Astrocyte (in vitro differentiated cells and primary cell): ENCODE results near the gene ADGRG4. TPM values are rescaled to one million over a fixed set of nuclear protein-coding genes. Genes with fewer than 3 reads are reported as not detected.
A peak's percentile ranks its signal among the peaks of the same experiment; 100 is the strongest.
"Not testable (repeated sequence)": the region's sequence is repeated elsewhere in the genome, so short reads cannot be mapped to it uniquely, and the experiment has no call there.

ENCODE experiments used
- DNase-seq: peaks from one replicate; pipeline ENCODE4 v3.0.0-alpha.2; 2010; ENCODE audit warnings: low read depth
- FAIRE-seq: peaks from 2 replicates; lab custom pipeline; 2011; peaks lifted over from hg19 to GRCh38; lab: Jason Lieb, UNC
- H2AFZ ChIP-seq: 2 replicates; pipeline ENCODE4 v1.6.0; 2012; ENCODE audit warnings: low read depth, low read length, inconsistent platforms
- H3K27ac ChIP-seq: 2 replicates; pipeline ENCODE4 v1.5.1; 2011; ENCODE audit warnings: low read depth, low read length, inconsistent platforms
- H3K27me3 ChIP-seq: 2 replicates; pipeline ENCODE4 v1.6.0; 2011; ENCODE audit warnings: low read length, inconsistent platforms; ENCODE audit not compliant: insufficient read depth
- H3K36me3 ChIP-seq: 2 replicates; pipeline ENCODE4 v1.5.1; 2011; ENCODE audit warnings: low read length, inconsistent platforms; ENCODE audit not compliant: insufficient read depth
- H3K4me1 ChIP-seq: 2 replicates; pipeline ENCODE4 v1.5.1; 2011; ENCODE audit warnings: low read length, inconsistent platforms; ENCODE audit not compliant: insufficient read depth
- H3K4me2 ChIP-seq: 2 replicates; pipeline ENCODE4 v1.6.0; 2012; ENCODE audit warnings: low read length, inconsistent platforms
- H3K4me3 ChIP-seq: 2 replicates; pipeline ENCODE4 v1.5.1; 2011; ENCODE audit warnings: low read depth, mild to moderate bottlenecking, low read length, inconsistent platforms; ENCODE audit not compliant: insufficient read depth
- H3K79me2 ChIP-seq: 2 replicates; pipeline ENCODE4 v1.6.0; 2012; ENCODE audit warnings: mild to moderate bottlenecking, low read length, inconsistent platforms; ENCODE audit not compliant: insufficient read depth
- H3K9ac ChIP-seq: 2 replicates; pipeline ENCODE4 v1.6.0; 2012; ENCODE audit warnings: mild to moderate bottlenecking, low read length, inconsistent platforms
- H3K9me3 ChIP-seq: 2 replicates; pipeline ENCODE4 v1.5.1; 2012; ENCODE audit warnings: low read depth, mild to moderate bottlenecking, low read length, inconsistent platforms; ENCODE audit not compliant: insufficient read depth
- H4K20me1 ChIP-seq: 2 replicates; pipeline ENCODE4 v1.6.0; 2012; ENCODE audit warnings: low read length, inconsistent platforms; ENCODE audit not compliant: insufficient read depth
- H3K27ac Mint-ChIP-seq: one replicate; pipeline ENCODE4 v1.8.0; 2021; ENCODE audit warnings: mild to moderate bottlenecking, mixed read lengths; ENCODE audit not compliant: unreplicated experiment
- H3K27me3 Mint-ChIP-seq: one replicate; pipeline ENCODE4 v1.8.0; 2021; ENCODE audit warnings: low read depth, mixed read lengths; ENCODE audit not compliant: unreplicated experiment
- H3K36me3 Mint-ChIP-seq: one replicate; pipeline ENCODE4 v1.8.0; 2021; ENCODE audit warnings: low read depth, mixed read lengths; ENCODE audit not compliant: unreplicated experiment
- H3K4me1 Mint-ChIP-seq: one replicate; pipeline ENCODE4 v1.8.0; 2021; ENCODE audit warnings: low read depth, mixed read lengths; ENCODE audit not compliant: unreplicated experiment
- H3K4me3 Mint-ChIP-seq: one replicate; pipeline ENCODE4 v1.8.0; 2021; ENCODE audit warnings: mild to moderate bottlenecking, moderate library complexity, mixed read lengths; ENCODE audit not compliant: unreplicated experiment
- H3K9me3 Mint-ChIP-seq: one replicate; pipeline ENCODE4 v1.8.0; 2021; ENCODE audit warnings: mild to moderate bottlenecking, mixed read lengths; ENCODE audit not compliant: unreplicated experiment
- EZH2 ChIP-seq: IDR thresholded peaks from 2 replicates; pipeline ENCODE4 v1.6.1; 2012; ENCODE audit warnings: mild to moderate bottlenecking, low read length, inconsistent platforms; ENCODE audit not compliant: insufficient read depth
- total RNA-seq: library from RNA; stranded (reverse); gene quantifications from 2 replicates; pipeline ENCODE4 v1.2.1, GENCODE V29; 2021
- TF ChIP-seq, protein P1 (sequence below): IDR thresholded peaks from 2 replicates; pipeline ENCODE4 v1.5.1; 2011; ENCODE audit warnings: low read depth, mild to moderate bottlenecking, inconsistent platforms, low read length, moderate library complexity; ENCODE audit not compliant: insufficient read depth

ADGRG4 gene
- total RNA-seq, 1 donor from 2014 or later = 0.14 TPM

- FAIRE-seq (no peak), DNase-seq (no peak)
- H3K9me3 Mint-ChIP-seq = no peaks in the 10 kb centered on the region
- peaks cover 3% of the 10 kb centered on the region for H3K4me1 Mint-ChIP-seq
- Histone ChIP-seq H2AFZ (no peak overlapping the region), H3K27ac (no peak overlapping the region), H3K4me1 (no peaks in the 10 kb centered on the region), H3K4me2 (no peak overlapping the region), H3K9ac (no peak overlapping the region), H4K20me1 (no peaks in the 10 kb centered on the region), H3K4me3 (no peak overlapping the region), H3K9me3 (no peaks in the 10 kb centered on the region), H3K36me3 (no peaks in the 10 kb centered on the region), H3K27me3 (no peaks in the 10 kb centered on the region), H3K79me2 (no peaks in the 10 kb centered on the region)
- H3K4me3 Mint-ChIP-seq = no peak overlapping the region
- no peak for TF ChIP-seq EZH2
- TF ChIP-seq, protein P1, sequence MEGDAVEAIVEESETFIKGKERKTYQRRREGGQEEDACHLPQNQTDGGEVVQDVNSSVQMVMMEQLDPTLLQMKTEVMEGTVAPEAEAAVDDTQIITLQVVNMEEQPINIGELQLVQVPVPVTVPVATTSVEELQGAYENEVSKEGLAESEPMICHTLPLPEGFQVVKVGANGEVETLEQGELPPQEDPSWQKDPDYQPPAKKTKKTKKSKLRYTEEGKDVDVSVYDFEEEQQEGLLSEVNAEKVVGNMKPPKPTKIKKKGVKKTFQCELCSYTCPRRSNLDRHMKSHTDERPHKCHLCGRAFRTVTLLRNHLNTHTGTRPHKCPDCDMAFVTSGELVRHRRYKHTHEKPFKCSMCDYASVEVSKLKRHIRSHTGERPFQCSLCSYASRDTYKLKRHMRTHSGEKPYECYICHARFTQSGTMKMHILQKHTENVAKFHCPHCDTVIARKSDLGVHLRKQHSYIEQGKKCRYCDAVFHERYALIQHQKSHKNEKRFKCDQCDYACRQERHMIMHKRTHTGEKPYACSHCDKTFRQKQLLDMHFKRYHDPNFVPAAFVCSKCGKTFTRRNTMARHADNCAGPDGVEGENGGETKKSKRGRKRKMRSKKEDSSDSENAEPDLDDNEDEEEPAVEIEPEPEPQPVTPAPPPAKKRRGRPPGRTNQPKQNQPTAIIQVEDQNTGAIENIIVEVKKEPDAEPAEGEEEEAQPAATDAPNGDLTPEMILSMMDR = no peak
- no peaks in the 10 kb centered on the region for H3K27me3 Mint-ChIP-seq
- H3K27ac Mint-ChIP-seq = no peak overlapping the region
- no peaks in the 10 kb centered on the region for H3K36me3 Mint-ChIP-seq
Measured at GRCh38 chrX:136272325-136272724, 28.4 kb upstream of the ADGRG4 start.

GRCh38 chrX:136273986-136274385, 26.8 kb upstream of the ADGRG4 start:
- no peaks in the 10 kb centered on the region for H4K20me1 ChIP-seq
- TF ChIP-seq, protein P1 = no peak
- no peak for TF ChIP-seq EZH2
- no peaks in the 10 kb centered on the region for H3K4me1 ChIP-seq
- H3K9ac ChIP-seq = no peak overlapping the region
- no peaks in the 10 kb centered on the region for H3K9me3 ChIP-seq
- no peak overlapping the region for H2AFZ ChIP-seq
- Mint-ChIP-seq H3K27ac (no peak overlapping the region), H3K36me3 (no peaks in the 10 kb centered on the region), H3K27me3 (no peaks in the 10 kb centered on the region), H3K4me1 (peaks cover 3% of the 10 kb centered on the region), H3K9me3 (no peaks in the 10 kb centered on the region), H3K4me3 (no peak overlapping the region)
- no peaks in the 10 kb centered on the region for H3K36me3 ChIP-seq
- no peaks in the 10 kb centered on the region for H3K27me3 ChIP-seq
- H3K27ac ChIP-seq = no peak overlapping the region
- DNase-seq (no peak), FAIRE-seq (peak; percentile 55)
- H3K4me3 ChIP-seq = no peak overlapping the region
- no peaks in the 10 kb centered on the region for H3K79me2 ChIP-seq
- no peak overlapping the region for H3K4me2 ChIP-seq

- H3K36me3 Mint-ChIP-seq = no peaks in the 10 kb centered on the region
- H4K20me1 ChIP-seq = no peaks in the 10 kb centered on the region
- H3K36me3 ChIP-seq = no peaks in the 10 kb centered on the region
- H3K27ac ChIP-seq = no peak overlapping the region
- H3K9me3 ChIP-seq = no peaks in the 10 kb centered on the region
- peaks cover 3% of the 10 kb centered on the region for H3K4me1 Mint-ChIP-seq
- H3K9ac ChIP-seq = no peak overlapping the region
- no peak overlapping the region for H3K27ac Mint-ChIP-seq
- DNase-seq (no peak), FAIRE-seq (no peak)
- H3K4me3 ChIP-seq = no peak overlapping the region
- no peak overlapping the region for H2AFZ ChIP-seq
- H3K4me3 Mint-ChIP-seq = no peak overlapping the region
- no peaks in the 10 kb centered on the region for H3K79me2 ChIP-seq
- H3K4me1 ChIP-seq = no peaks in the 10 kb centered on the region
- H3K9me3 Mint-ChIP-seq = no peaks in the 10 kb centered on the region
- H3K4me2 ChIP-seq = no peak overlapping the region
- no peaks in the 10 kb centered on the region for H3K27me3 ChIP-seq
- TF ChIP-seq EZH2 = no peak
- TF ChIP-seq, protein P1 = no peak
- no peaks in the 10 kb centered on the region for H3K27me3 Mint-ChIP-seq
Measured at GRCh38 chrX:136275553-136275952, 25.2 kb upstream of the ADGRG4 start.

DNA sequence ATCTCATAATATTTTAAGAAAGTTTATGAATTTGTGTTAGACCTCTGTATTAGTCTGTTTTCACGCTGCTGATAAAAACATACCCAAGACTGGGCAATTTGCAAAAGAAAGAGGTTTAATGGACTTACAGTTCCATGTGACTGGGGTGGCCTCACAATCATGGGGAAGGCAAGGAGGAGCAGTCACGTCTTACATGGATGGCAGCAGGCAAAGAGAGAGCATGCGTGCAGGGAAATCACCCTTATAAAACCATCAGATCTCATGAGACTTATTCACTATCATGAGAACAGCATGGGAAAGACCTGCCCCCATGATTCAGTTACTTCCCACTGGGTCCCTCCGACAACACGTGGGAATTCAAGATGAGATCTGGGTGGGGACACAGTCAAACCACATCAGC, 14.4 kb upstream of the ADGRG4 start:
- not testable (repeated sequence) for H3K9ac ChIP-seq, FAIRE-seq, H4K20me1 ChIP-seq, H3K4me2 ChIP-seq, H3K27me3 Mint-ChIP-seq, H3K36me3 Mint-ChIP-seq, H3K36me3 ChIP-seq, H3K4me3 ChIP-seq, H2AFZ ChIP-seq, H3K27ac Mint-ChIP-seq, H3K27me3 ChIP-seq, H3K4me3 Mint-ChIP-seq, H3K4me1 ChIP-seq, H3K4me1 Mint-ChIP-seq, H3K9me3 ChIP-seq, H3K9me3 Mint-ChIP-seq, H3K79me2 ChIP-seq, H3K27ac ChIP-seq, DNase-seq
